H7 (cell line): ENCODE data around the gene ASB6. TPM values are rescaled to one million over a fixed set of nuclear protein-coding genes. Genes with fewer than 3 reads are reported as not detected.
"Not testable (repeated sequence)": the region's sequence is repeated elsewhere in the genome, so short reads cannot be mapped to it uniquely, and the experiment has no call there.

Source experiments
- DNase-seq: peaks from one replicate; pipeline ENCODE4 v3.0.0; 2012
- H3K27me3 ChIP-seq: 2 replicates; pipeline ENCODE4 v1.6.0; 2011; ENCODE audit warnings: mild to moderate bottlenecking, low read length; ENCODE audit not compliant: control insufficient read depth, insufficient read depth
- H3K36me3 ChIP-seq: replicated peaks from 2 replicates; pipeline ENCODE4 v1.5.1; 2011; ENCODE audit warnings: low read length; ENCODE audit not compliant: control insufficient read depth, insufficient read depth
- H3K4me3 ChIP-seq: 2 replicates; pipeline ENCODE4 v1.5.1; 2011; ENCODE audit warnings: low read depth, mild to moderate bottlenecking, control low read depth, low read length, moderate library complexity; ENCODE audit not compliant: insufficient read depth
- total RNA-seq: library from RNA; depleted of rRNA; stranded (reverse); fragments of >200 nt; shearing (Covaris generic); gene quantifications from 2 replicates; pipeline ENCODE4 v1.2.3, GENCODE V29; 2014

ASB6 gene
- total RNA-seq, 1 experiment from 2014 or later: 20.9 TPM

DNA sequence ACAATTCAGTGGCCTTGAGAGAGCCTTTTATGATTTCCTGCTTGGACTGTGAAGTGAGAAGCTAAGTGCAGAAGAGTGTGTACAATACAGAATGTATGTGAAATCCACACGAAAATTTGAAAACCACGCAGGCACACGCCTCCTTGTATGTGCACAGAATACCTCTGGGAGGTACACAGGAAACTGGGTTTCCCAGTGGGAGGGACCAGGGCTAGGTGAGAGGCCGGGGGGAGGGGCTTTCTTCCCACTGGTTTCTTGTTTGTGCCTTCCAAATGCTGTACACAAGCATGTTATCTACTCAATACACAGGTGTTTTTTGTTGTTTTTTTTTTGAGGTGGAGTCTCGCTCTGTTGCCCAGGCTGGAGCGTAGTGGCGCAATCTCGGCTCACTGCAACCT, 37.2 kb downstream of the ASB6 start:
- H3K36me3 ChIP-seq: no peaks in the 10 kb centered on the region
- H3K27me3 ChIP-seq: peaks cover 2% of the 10 kb centered on the region; the same call in 1 of the 2 replicates
- no peak for DNase-seq
- H3K4me3 ChIP-seq: no peak overlapping the region

DNA sequence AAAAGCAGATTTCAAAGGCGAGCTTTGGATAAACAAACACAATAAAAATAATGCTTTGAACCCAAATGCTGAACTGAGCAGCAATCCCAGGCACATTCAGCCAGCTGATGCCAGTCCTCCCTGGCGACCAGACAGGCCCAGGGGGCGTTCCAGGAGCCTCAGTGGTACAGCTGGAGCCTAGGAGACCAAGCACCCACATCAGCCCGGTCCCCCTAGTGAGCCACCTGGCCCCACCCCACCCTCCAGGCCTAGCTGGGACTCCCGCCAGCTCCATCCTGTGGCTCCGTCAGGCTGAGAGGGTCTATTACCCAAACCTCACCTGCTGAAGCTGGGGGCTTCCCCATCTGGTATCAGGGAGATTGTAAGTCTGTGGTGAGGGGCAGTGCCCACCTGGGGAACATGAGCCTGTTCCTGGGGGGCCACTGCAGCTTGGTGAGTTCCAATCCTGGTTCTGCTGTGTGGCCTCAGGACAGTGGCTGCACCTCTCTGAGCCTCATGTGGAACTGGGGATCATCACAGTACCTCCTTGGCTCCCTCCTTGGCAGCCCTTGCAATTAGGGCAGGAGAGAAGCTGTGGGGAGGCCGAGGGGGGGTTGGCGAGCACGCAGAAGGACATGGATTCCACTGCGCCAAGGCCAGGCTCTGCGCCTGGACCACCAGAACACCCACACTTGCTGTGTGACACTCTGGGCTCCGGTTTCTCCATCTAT, 37.7 kb downstream of the ASB6 start:
- Histone ChIP-seq H3K4me3 (no peak overlapping the region), H3K27me3 (no peaks in the 10 kb centered on the region), H3K36me3 (no peaks in the 10 kb centered on the region)
- no peak for DNase-seq

DNA sequence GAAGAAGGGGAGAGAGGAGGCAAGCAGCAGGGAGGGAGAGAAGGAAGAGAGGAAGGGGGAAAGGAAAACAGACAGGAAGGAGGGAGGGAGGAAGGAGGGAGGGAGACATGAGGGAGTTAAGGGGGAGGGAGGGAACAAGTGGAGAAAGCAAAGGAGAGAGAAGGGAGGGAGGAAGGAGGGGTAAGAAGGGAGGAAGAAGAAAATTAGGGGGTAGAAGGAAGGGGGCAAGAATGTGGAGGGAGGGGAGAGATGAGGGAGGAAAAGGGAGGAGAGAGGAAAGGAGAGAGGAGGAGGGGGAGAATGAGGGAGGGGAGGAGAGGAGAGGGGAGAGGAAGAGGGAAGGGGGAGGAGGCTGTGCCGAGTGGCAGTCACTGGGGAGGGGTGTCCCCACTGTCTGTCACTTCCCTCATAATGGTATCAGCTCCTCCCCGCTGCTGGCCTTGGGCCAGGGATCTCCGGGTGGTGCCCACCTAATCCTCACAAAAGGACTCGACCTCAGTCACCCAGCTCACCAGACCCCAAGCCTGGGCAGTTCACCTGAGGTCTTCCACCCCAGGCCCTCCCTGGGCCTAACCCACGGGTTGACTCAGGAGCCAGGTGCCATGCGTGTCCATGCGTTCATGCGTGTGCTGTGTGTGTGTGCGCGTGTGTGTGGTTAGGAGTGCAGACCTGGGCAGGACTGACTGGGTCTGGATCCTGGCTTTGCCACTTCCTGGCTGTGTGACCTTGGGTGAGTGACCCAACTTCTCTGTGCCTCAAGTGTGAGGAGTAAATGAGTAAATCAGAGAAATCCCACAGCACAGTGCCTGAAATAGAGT, 39.1 kb downstream of the ASB6 start:
- Histone ChIP-seq H3K27me3 (no peaks in the 10 kb centered on the region; the same call in 1 of the 2 replicates), H3K4me3 (no peak overlapping the region), H3K36me3 (no peaks in the 10 kb centered on the region)
- DNase-seq: no peak

DNA sequence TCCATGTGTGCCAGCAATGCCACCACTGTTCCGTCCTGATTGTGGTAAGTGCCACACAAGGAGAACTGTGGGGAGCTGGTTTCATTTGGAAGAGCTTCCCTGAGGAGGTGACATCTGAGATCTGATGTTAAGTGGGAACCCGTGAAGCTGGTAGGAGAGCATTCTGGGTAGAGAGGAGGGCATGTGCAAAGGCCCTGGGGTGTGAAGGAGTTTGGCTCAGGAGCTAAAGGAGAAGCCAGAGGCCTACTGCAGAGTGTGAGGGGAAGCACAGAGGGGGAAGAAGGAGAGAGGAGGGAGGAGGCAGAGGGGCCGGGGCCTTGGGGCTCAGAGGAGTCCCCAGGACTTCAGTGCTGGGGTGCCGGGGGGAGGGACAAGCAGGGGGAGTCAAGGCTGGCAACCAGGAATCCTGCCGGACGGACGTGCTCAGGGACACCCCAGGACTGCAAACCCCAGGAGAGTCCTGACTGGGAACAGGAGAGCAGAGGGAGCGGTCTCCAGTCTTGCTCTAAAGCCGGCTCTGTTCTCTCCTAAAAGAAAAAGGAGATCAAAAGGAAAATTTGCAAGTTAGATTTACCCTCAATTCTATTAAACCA, 40.8 kb downstream of the ASB6 start:
- H3K27me3 ChIP-seq: no peaks in the 10 kb centered on the region; the same call in 1 of the 2 replicates
- DNase-seq: no peak
- H3K4me3 ChIP-seq: no peak overlapping the region
- no peaks in the 10 kb centered on the region for H3K36me3 ChIP-seq

DNA sequence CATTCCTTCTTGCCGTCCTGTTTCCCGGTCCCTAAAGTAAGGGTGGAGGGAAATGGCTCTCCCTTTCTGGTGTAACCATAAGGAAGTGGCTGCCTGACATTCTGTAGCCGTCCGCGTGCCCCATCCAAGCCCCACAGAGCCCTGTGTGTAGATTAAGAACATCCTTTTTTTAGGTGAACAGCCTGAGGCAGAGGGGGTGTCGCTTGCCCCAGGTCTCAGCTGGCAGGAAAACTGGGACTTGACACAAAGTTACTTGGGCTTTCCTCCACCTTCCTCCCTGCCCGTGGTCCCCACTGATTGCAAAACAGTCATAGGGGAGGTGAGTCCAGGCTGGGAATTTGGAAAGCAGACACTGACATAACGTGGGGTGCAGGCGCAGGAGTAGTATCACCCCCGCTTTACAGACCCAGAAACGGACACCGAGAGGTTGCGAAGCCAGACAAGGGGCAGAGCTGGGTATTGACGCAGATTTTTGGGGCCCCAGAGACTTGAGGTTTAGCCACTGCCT, 43.8 kb downstream of the ASB6 start:
- Histone ChIP-seq H3K27me3 (peaks cover 11% of the 10 kb centered on the region), H3K4me3 (peak overlapping the region; percentile 70; the same call in 1 of the 2 replicates)

DNA sequence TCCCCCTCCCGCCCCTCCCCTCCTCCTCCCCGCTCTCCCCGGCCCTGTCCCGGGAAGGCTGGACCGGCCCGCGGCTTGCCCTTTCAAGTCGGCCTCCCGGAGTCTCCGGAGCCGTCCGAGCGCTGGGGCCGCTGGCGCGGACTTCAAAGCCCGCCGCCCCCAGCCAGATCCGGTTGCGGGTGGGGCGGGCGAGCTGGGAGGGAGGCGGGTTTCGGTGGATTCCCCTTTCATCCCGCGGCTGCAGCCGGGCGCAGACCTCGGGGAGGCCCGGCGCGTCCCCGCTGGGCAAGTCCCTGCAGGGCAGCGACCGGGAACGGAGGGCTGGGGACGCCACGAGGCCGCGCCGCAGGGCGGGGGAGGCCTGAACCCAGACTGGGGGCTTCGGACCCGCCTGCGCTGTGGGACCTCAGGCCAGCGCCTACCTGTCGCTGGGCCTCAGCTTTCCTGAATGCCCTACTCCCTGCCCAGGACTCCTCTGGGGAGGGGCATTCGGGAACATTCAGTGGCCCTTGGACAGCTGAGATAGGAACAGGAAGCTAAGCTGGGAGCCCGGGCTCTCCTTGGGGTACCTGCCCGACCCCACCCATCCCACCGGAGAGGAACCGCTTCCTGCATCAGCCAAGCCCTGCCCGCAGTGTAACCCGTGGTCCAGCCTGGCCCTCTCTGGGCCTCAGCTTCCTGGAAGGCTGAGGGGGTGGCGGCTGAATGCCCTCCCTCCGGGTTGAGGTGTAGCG, 44.4 kb downstream of the ASB6 start:
- DNase-seq: peak; percentile 90
- Histone ChIP-seq H3K27me3 (peaks cover 14% of the 10 kb centered on the region), H3K36me3 (no peaks in the 10 kb centered on the region), H3K4me3 (peak overlapping the region; percentile 70)

More for the DNA sequence above, 43.8 kb downstream of the ASB6 start:
- H3K36me3 ChIP-seq: no peaks in the 10 kb centered on the region
- DNase-seq: no peak

DNA sequence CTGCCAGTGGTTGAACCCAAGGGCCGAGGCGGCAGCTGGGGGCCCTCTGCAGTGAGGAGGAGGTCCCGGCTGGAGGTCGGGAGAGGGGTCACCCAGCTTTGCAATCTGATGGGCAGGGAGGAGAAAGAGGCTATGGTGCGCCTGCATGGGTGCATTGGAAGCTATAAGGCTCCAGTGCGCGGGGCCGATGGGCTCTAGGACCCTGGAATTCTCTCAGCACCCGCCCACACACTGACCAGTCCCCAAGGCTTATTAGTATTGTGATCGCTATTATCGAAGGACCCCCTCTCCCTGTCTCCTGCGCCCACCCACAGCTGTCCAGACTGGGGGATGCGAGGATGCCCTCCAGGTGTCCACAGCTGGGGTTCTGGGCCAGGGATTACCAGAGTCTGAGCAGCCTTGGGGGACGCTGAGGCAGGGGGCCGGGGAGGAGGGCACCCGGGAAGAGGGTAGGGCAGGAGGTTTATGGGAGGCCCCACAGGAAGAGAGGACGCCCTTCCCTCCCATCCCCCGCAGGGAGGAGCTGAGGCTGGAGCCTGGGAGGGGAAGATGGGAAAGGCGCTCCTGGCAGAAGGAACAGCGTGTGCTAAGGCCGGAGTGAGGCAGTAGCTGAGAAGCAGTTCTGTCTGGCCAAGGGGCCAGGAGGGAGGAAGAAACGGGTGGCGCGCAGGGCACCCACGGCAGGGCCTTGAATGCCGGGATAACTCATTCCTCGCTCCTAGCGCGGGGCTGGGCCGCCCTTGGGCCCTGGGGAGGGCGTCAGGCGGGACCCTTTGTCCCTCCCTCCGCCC, 45.2 kb downstream of the ASB6 start:
- Histone ChIP-seq H3K4me3 (peak overlapping the region; percentile 70), H3K27me3 (peaks cover 14% of the 10 kb centered on the region), H3K36me3 (no peaks in the 10 kb centered on the region)
- DNase-seq: peak; percentile 90

DNA sequence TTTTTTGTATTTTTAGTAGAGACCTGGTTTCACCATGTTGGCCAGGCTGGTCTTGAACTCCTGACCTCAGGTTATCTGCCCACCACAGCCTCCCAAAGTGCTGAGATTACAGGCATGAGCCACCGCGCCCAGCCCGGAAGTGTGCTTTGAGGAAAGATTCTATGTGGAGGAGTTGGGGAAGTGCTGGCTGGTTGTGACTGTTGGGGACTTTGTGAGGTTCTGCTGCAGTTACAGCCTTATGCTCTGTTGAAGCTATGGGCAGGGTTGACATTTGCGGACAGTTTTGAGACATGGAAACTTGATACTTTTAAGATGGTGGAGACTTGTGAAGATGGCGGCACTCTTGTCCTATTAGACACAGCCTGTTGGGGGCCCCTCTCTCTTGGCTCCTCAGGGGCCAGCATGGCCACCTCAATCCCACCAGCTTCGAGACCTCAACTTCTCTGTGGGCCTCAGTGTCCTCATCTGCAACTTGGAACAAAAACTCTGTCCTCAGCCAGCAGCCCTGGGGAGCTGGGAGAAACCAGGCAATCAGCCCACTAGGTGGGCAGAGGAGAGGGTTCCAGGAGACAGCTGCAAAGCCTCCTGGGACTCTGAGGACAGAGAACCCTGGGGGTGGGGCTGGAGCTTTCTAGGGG, 45.9 kb downstream of the ASB6 start:
- DNase-seq: no peak
- Histone ChIP-seq H3K27me3 (peaks cover 14% of the 10 kb centered on the region), H3K4me3 (peak overlapping the region; percentile 70), H3K36me3 (no peaks in the 10 kb centered on the region)

DNA sequence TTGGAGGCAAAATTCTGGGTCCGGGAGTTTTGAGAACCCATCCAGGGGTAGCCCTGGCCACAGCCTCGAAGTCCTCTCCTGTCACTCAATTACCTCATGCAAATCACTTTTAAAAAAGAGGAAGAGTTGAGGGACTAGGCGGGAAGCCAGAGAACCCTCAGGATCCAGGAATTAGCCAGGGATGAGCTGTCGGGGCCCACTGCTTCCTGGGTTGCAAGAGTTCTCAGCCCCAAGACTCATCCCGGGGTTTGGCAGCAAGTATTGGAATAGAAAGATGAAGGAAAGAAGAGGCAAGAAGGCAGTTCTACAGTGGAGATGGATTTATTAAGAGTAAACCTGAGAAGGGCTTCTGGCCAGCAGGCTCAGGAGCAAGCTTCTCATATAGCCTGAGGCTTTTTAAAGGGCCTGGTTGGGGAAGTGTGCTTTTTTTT, 46.6 kb downstream of the ASB6 start:
- Histone ChIP-seq H3K36me3 (no peaks in the 10 kb centered on the region), H3K4me3 (no peak overlapping the region), H3K27me3 (peaks cover 18% of the 10 kb centered on the region)
- DNase-seq: no peak

DNA sequence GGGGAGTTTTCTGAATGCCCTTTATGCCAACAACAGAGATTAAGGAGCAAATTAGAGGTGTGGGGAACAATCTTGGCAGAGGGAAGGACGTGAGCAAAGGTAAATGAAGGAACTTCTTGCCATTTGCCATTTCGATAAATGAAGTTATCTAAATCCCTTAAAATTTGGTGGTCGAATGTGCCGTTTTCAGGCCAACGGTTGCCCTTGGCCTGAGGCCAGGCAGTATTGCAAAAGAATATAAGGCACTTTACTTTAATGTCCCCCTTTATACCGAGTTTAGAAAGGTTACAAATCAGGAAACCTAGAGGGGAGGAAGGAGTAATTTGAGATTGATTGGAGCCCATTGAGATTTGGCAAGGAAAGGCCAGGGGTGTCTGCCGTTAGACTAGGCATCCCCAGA, 47.3 kb downstream of the ASB6 start:
- peaks cover 21% of the 10 kb centered on the region for H3K27me3 ChIP-seq
- no peak overlapping the region for H3K4me3 ChIP-seq

DNA sequence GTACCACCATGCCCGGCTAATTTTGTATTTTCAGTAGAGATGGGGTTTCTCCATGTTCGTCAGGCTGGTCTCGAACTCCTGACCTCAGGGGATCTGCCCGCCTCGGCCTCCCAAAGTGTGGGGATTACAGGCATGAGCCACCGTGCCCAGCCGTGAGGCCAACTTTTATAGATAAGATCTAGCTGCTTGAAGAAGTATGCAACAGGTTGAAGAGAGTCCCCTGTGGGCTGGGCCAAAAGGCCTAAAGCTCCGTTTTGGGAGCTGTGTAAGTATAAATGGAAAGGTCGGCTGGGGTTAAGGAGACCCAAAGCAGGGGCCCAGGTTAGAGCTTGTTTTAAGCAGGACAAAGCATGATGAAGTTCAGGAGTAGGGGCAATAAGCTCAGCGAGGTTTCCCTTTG, 49.2 kb downstream of the ASB6 start:
- H3K4me3 ChIP-seq, DNase-seq, H3K36me3 ChIP-seq: not testable (repeated sequence)
- peaks cover 24% of the 10 kb centered on the region for H3K27me3 ChIP-seq

More for the DNA sequence above, 47.3 kb downstream of the ASB6 start:
- DNase-seq: no peak
- H3K36me3 ChIP-seq: no peaks in the 10 kb centered on the region

DNA sequence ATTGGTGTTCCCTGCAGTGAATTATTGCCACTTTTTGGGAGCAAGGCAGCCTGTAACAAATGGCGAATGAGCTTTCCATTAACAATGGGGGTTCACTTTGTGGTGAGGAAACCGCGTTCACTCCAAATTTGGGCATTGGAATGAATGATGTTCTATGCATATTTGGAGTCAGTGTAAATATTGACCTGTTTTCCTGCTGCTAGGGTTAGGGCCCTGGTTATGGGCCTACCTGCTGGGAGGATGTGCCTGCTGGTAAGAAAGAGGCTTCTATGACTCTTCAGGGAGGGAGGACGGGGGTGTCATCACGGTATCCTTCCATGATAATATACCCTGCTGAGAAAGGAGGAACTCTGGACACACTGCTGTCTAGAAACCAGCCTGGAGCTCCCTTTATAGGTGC, 50.0 kb downstream of the ASB6 start:
- H3K4me3 ChIP-seq: no peak overlapping the region
- H3K27me3 ChIP-seq: peaks cover 24% of the 10 kb centered on the region
- DNase-seq: no peak
- H3K36me3 ChIP-seq: no peaks in the 10 kb centered on the region

DNA sequence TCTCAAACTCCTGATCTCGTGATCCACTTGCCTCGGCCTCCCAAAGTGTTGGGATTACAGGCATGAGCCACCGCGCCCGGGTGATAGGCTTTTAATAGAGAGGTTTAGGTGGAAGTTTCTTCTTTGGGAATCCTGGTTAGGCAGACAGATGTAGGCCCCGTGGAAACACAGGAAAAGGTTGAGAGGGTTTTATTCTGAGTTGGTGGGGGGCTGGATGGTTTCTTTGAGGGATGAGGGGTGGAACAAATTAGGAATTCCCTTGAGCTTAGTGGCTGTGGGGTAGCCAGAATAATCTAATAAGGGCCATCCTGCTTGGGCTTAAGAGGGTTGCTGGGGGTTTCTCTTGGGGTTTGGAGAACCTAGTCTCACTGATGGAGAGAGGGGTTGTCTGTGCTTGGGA, 51.5 kb downstream of the ASB6 start:
- Histone ChIP-seq H3K27me3 (peaks cover 24% of the 10 kb centered on the region), H3K4me3 (no peak overlapping the region), H3K36me3 (no peaks in the 10 kb centered on the region)
- no peak for DNase-seq
